Measurements from ENCODE around the gene NOXO1.

The NOXO1 gene

DNA sequence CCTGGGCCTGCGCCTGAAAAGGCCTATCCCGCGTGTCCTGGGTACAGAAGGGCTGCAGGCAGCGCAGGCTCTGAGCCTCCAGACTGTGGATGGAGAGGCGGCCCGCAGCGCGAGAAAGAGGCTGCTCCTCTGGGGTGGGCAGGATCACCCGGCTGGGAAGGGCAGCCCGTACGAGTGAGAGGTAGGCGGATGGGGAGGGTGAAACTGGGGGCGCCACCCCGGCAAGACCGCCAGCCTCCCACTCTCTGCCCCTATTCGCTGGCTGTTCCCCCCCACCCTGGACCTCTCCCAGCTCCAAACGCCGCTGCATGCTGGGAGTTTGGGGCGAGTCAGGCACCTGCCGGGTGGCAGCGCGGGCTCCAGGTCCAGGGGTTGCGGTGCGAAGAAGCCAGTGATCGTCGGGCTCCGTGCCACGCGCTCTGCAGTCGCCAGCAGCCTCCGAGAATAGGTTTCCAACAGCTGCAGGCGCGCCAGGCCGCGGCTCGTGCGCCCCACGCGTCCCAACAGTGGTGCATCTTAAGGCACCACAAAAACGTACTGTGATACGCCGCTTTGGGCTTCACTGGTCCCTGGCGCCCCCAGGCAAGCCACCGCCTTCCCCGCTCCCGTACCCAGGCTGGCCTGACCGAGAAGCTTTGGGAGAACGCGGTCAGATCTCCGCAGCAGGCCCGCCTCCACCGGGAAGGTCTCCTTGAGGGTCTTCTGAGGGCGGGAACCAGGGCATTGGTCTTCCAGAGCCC, 1.1 kb downstream of the NOXO1 start:
- ChIA-PET CTCF (interaction anchor here (0.6 to 16.4 kb wide), 3 partner anchors 9 to 117 kb away, joined by 3 to 163 read pairs (median 5); partner anchors contain the start of gene TBL3), POLR2A (interaction anchor here (1.4 to 3.5 kb wide), 2 partner anchors 15 to 60 kb away, joined by 4 to 23 read pairs; partner anchors contain the start of gene RPS2)
- no peak overlapping the region for H3K4me3 ChIP-seq (ENCODE audit: low read depth, low read length)

DNA sequence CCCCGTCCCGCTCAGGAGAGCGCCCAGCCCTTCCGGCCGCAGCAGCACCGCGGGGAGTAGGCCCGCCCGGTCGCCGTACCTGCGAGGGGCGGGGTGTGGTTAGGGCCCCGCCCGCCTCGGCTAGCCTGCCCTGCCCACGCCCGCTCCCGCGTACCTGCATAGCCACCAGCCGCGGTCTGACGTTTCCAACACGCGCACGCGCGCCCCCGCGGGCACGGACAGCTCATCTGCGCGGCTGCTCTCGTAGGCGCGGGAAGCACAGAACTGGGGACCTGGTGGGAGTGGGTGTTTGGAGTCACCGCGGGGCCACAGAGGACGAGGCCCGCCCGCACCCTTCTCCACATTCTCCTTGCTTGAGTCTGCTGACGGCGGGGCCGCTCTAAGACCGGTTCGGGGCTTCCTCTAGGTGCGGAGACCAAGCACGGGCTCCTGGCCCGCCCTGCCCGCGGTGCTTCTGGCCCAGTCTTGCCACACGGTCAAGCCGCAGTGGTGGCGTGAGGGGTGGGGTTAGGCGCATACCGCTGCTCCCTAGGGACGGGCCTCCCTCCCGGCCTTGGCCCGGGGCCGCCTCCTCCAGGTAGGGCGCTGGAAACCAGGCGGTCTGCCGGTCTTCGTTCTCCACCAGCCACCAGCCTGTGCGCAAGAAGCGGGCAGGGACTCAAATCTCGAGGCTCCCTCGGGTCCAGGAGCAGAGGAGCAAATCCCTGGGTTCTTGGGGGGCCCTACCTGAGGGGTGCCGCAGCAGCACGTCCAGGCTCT, 1.8 kb downstream of the NOXO1 start:
- TF ChIP-seq, protein P1, sequence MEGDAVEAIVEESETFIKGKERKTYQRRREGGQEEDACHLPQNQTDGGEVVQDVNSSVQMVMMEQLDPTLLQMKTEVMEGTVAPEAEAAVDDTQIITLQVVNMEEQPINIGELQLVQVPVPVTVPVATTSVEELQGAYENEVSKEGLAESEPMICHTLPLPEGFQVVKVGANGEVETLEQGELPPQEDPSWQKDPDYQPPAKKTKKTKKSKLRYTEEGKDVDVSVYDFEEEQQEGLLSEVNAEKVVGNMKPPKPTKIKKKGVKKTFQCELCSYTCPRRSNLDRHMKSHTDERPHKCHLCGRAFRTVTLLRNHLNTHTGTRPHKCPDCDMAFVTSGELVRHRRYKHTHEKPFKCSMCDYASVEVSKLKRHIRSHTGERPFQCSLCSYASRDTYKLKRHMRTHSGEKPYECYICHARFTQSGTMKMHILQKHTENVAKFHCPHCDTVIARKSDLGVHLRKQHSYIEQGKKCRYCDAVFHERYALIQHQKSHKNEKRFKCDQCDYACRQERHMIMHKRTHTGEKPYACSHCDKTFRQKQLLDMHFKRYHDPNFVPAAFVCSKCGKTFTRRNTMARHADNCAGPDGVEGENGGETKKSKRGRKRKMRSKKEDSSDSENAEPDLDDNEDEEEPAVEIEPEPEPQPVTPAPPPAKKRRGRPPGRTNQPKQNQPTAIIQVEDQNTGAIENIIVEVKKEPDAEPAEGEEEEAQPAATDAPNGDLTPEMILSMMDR (IDR thresholded peaks at IDR 0.05; ENCODE audit: insufficient read depth, low read length, missing control alignments), result no peak
- ChIA-PET CTCF (interaction anchor here (1.5 kb wide), 1 partner anchor 7 kb away, joined by 3 read pairs; no protein-coding TSS in a partner anchor), POLR2A (interaction anchor here (3.5 kb wide), 1 partner anchor 15 kb away, joined by 23 read pairs; the partner anchor contains the start of gene RPS2)
- DNase-seq (ENCODE audit: low read depth, low spot score), result no peak
- no peak overlapping the region for H3K4me3 ChIP-seq (ENCODE audit: low read depth, low read length)

More for the DNA sequence above, 1.1 kb downstream of the NOXO1 start:
- TF ChIP-seq, protein P1 (IDR thresholded peaks at IDR 0.05; ENCODE audit: insufficient read depth, low read length, missing control alignments), result no peak
- no peak for DNase-seq (ENCODE audit: low read depth, low spot score)

DNA sequence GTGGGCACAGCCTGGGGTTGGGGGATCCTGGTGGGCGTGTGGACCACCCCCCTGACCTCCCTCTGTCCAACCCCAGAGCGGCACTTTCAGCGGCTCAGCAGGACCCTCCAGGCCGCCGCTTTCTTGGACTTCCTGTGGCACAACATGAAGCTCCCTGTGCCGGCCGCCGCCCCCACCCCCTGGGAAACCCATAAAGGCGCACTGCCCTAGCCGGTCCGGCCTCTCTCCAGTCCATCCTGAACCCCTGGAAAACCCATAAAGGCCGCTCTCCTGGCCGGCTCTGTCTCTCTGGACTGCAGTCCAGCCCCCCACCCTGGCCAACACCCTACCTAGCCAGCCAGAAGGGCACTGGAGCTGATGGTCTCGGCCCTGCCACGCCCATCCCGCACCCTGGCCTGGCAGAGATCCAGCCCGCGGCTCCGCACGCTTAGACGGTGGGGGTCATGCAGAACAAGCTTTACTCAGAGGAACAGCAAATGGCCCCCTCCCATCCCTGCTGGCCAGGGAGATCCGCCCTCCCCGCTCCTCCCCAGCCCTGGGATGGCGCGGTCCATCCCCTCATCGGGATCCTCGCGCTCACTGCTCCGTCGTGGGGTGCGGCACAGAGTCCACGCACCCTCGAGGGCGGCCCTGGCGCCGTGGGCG, 2.7 kb downstream of the NOXO1 start:
- H3K4me3 ChIP-seq (ENCODE audit: low read depth, low read length), result no peak overlapping the region
- POLR2A ChIA-PET, result interaction anchor here (2.1 kb wide), 1 partner anchor 13 kb away, joined by 11 read pairs; the partner anchor contains the start of gene RPS2
- TF ChIP-seq, protein P1 (IDR thresholded peaks at IDR 0.05; ENCODE audit: insufficient read depth, low read length, missing control alignments), result no peak
- DNase-seq (ENCODE audit: low read depth, low spot score), result no peak
- CTCF ChIA-PET, result interaction anchor here (1.1 to 1.5 kb wide), 2 partner anchors 8 to 25 kb away, joined by 3 to 5 read pairs; no protein-coding TSS in a partner anchor

DNA sequence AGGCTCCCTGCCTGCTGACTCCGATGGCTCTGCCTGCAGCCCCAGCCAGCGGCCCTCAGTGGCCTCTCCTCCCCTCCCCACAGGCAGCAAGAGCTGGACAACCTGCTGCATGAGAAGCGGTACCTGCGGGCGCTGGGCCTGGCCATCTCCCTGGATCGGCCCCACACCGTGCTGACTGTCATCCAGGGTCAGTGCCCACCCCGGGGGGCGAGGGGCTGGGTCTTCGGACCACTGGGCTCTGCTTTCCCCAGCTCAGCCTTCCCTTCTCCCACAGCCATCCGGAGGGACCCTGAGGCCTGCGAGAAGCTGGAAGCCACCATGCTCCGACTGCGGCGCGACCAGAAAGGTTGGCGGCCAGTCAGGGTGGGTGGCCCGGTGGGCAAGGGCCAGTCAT, 3.4 kb downstream of the NOXO1 start:
- TF ChIP-seq, protein P1 (IDR thresholded peaks at IDR 0.05; ENCODE audit: insufficient read depth, low read length, missing control alignments), result no peak
- DNase-seq (ENCODE audit: low read depth, low spot score), result no peak
- ChIA-PET POLR2A (interaction anchor here (2.1 kb wide), 1 partner anchor 13 kb away, joined by 11 read pairs; the partner anchor contains the start of gene RPS2), CTCF (interaction anchor here (1.1 to 1.5 kb wide), 2 partner anchors 8 to 26 kb away, joined by 3 to 5 read pairs; no protein-coding TSS in a partner anchor)
- no peak overlapping the region for H3K4me3 ChIP-seq (ENCODE audit: low read depth, low read length)

DNA sequence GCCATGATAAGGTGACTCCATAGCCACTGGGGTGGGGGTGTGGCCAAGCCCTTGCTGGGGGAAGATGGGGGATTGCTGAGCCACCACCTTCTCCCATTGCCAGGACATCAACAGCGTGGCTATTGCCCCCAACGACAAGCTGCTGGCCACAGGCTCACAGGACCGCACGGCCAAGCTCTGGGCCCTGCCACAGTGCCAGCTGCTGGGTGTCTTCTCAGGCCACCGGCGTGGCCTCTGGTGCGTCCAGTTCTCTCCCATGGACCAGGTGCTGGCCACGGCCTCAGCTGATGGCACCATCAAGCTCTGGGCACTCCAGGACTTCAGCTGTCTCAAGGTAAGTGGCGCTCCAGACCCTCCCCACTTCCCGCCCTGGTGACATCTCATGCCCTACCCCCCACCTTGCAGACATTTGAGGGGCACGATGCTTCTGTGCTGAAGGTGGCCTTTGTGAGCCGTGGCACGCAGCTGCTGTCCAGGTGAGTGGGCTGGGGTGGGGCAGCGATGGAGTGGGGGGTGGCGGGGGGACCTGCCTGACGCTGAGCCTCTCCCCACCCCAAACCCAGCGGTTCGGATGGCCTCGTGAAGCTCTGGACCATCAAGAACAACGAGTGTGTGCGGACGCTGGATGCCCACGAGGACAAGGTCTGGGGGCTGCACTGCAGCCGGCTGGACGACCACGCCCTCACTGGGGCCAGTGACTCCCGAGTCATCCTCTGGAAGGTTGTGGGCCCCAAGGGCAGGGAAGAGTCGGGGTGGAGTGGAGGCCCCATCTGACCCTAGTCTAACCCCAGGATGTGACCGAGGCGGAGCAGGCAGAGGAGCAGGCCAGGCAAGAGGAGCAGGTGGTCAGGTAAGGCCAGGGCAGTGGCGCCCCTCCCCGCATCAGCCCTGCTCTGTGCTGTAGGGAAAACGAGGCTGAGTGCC, 4.1 kb downstream of the NOXO1 start:
- CTCF ChIA-PET, result interaction anchor here (0.6 to 1.5 kb wide), 2 partner anchors 9 to 44 kb away, joined by 3 read pairs; no protein-coding TSS in a partner anchor
- TF ChIP-seq, protein P1 (IDR thresholded peaks at IDR 0.05; ENCODE audit: insufficient read depth, low read length, missing control alignments), result no peak
- no peak for DNase-seq (ENCODE audit: low read depth, low spot score)
- H3K4me3 ChIP-seq (ENCODE audit: low read depth, low read length), result no peak overlapping the region
- POLR2A ChIA-PET, result interaction anchor here (0.8 to 2.1 kb wide), 2 partner anchors 12 to 17 kb away, joined by 3 to 11 read pairs; partner anchors contain the start of gene RPS2

Measured in AG04449 (cell line).